ENCODE results near the gene PDCD5.

- TF ChIP-seq, protein P1, sequence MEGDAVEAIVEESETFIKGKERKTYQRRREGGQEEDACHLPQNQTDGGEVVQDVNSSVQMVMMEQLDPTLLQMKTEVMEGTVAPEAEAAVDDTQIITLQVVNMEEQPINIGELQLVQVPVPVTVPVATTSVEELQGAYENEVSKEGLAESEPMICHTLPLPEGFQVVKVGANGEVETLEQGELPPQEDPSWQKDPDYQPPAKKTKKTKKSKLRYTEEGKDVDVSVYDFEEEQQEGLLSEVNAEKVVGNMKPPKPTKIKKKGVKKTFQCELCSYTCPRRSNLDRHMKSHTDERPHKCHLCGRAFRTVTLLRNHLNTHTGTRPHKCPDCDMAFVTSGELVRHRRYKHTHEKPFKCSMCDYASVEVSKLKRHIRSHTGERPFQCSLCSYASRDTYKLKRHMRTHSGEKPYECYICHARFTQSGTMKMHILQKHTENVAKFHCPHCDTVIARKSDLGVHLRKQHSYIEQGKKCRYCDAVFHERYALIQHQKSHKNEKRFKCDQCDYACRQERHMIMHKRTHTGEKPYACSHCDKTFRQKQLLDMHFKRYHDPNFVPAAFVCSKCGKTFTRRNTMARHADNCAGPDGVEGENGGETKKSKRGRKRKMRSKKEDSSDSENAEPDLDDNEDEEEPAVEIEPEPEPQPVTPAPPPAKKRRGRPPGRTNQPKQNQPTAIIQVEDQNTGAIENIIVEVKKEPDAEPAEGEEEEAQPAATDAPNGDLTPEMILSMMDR (IDR thresholded peaks at IDR 0.05) = peak; percentile 97
- no peak for TF ChIP-seq EZH2phosphoT487 (IDR thresholded peaks at IDR 0.05)
- TF ChIP-seq EZH2 (IDR thresholded peaks at IDR 0.05) = no peak
Measured at GRCh38 chr19:32599736-32600157, 18.8 kb downstream of the PDCD5 start.

Measured in neural progenitor cell (in vitro differentiated cells).